Liver (tissue), 3 donors: Measurements from ENCODE around the gene EEFSEC.

Source experiments
- HNF4G ChIP-seq: IDR thresholded peaks from 2 replicates; pipeline ENCODE4 v1.6.1; 2016; ENCODE audit warnings: antibody characterized with exemption
- RXRA ChIP-seq, 2 donors: IDR thresholded peaks; 2 replicates each; pipeline ENCODE4 v1.6.1; 2017 to 2018; ENCODE audit warnings: antibody characterized with exemption in 2 of 2, mild to moderate bottlenecking in 1 of 2
- TF ChIP-seq, protein P1 (sequence below): fragments of 150-350 bp; IDR thresholded peaks from 2 replicates; pipeline ENCODE4 v1.5.1; 2017; ENCODE audit warnings: improper control_type of control experiment, low read depth, low read length; ENCODE audit not compliant: missing input control
- TF ChIP-seq, protein P2 (sequence below): IDR thresholded peaks from 2 replicates; pipeline ENCODE4 v1.6.1; 2016; ENCODE audit warnings: antibody characterized with exemption
- TF ChIP-seq, protein P3 (sequence below): IDR thresholded peaks from 2 replicates; pipeline ENCODE4 v1.6.1; 2016; ENCODE audit warnings: antibody characterized with exemption, mild to moderate bottlenecking
- TF ChIP-seq, protein P4 (sequence below): IDR thresholded peaks from 2 replicates; pipeline ENCODE4 v1.6.1; 2016; ENCODE audit warnings: antibody characterized with exemption
- donor health status: healthy.
- donor health status: healthy.

DNA sequence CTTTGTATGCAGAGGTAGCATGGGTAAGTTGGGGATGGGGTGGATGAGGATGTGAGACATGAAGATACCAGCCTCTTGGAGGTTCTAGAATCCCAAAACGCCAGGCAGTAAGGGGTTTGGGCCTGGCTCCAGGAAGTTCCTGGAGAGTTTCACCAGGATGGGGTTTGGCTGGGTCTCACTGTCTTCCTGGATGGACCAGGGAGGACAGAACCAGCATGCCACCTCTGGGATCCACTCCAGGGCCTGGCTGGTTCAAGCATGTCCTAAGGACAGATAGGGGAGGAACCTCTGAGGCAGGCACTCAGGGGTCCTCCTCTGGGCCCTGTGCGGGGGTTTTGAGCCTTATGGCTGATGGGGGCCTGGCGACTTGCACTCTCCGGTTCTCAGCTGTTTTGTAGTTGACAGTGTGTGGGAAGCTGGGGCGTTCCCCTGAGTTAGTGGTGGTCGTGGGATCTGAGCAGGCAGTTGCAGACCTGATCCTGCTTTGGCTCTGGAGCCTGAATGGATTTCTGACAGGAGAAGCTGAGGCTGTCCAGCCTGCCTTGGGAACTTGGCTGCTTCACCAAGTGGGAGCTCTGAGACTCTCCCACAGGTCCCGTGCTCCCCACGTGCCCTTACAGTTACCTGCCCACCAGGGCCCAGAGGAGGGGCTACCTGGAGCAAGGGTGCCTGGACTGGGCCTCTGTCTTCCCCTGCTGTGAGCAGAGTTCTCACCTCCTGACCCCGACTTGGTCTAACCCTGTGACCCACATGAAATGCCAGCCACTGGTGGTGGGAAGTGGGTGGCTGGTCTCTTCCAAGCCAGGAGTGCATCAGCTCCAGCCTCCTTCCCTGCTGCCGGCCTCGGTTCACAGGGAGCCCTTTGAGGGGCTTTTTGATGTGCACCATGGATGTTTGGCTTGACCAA is 128.4 kb downstream of the EEFSEC start:
- TF ChIP-seq, protein P1, sequence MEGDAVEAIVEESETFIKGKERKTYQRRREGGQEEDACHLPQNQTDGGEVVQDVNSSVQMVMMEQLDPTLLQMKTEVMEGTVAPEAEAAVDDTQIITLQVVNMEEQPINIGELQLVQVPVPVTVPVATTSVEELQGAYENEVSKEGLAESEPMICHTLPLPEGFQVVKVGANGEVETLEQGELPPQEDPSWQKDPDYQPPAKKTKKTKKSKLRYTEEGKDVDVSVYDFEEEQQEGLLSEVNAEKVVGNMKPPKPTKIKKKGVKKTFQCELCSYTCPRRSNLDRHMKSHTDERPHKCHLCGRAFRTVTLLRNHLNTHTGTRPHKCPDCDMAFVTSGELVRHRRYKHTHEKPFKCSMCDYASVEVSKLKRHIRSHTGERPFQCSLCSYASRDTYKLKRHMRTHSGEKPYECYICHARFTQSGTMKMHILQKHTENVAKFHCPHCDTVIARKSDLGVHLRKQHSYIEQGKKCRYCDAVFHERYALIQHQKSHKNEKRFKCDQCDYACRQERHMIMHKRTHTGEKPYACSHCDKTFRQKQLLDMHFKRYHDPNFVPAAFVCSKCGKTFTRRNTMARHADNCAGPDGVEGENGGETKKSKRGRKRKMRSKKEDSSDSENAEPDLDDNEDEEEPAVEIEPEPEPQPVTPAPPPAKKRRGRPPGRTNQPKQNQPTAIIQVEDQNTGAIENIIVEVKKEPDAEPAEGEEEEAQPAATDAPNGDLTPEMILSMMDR = no peak
- TF ChIP-seq, protein P2, sequence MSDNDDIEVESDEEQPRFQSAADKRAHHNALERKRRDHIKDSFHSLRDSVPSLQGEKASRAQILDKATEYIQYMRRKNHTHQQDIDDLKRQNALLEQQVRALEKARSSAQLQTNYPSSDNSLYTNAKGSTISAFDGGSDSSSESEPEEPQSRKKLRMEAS = no peak
- TF ChIP-seq, protein P3, sequence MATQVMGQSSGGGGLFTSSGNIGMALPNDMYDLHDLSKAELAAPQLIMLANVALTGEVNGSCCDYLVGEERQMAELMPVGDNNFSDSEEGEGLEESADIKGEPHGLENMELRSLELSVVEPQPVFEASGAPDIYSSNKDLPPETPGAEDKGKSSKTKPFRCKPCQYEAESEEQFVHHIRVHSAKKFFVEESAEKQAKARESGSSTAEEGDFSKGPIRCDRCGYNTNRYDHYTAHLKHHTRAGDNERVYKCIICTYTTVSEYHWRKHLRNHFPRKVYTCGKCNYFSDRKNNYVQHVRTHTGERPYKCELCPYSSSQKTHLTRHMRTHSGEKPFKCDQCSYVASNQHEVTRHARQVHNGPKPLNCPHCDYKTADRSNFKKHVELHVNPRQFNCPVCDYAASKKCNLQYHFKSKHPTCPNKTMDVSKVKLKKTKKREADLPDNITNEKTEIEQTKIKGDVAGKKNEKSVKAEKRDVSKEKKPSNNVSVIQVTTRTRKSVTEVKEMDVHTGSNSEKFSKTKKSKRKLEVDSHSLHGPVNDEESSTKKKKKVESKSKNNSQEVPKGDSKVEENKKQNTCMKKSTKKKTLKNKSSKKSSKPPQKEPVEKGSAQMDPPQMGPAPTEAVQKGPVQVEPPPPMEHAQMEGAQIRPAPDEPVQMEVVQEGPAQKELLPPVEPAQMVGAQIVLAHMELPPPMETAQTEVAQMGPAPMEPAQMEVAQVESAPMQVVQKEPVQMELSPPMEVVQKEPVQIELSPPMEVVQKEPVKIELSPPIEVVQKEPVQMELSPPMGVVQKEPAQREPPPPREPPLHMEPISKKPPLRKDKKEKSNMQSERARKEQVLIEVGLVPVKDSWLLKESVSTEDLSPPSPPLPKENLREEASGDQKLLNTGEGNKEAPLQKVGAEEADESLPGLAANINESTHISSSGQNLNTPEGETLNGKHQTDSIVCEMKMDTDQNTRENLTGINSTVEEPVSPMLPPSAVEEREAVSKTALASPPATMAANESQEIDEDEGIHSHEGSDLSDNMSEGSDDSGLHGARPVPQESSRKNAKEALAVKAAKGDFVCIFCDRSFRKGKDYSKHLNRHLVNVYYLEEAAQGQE = no peak
- TF ChIP-seq RXRA (IDR thresholded peaks at IDR 0.05) (no peak), HNF4G (no peak)
- TF ChIP-seq, protein P4, sequence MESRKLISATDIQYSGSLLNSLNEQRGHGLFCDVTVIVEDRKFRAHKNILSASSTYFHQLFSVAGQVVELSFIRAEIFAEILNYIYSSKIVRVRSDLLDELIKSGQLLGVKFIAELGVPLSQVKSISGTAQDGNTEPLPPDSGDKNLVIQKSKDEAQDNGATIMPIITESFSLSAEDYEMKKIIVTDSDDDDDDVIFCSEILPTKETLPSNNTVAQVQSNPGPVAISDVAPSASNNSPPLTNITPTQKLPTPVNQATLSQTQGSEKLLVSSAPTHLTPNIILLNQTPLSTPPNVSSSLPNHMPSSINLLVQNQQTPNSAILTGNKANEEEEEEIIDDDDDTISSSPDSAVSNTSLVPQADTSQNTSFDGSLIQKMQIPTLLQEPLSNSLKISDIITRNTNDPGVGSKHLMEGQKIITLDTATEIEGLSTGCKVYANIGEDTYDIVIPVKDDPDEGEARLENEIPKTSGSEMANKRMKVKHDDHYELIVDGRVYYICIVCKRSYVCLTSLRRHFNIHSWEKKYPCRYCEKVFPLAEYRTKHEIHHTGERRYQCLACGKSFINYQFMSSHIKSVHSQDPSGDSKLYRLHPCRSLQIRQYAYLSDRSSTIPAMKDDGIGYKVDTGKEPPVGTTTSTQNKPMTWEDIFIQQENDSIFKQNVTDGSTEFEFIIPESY = no peak
